Liver (tissue), 9 donors: ENCODE measurements around the gene NDUFS6. TPM values are rescaled to one million over a fixed set of nuclear protein-coding genes. Genes with fewer than 3 reads are reported as not detected.

Experiments
- DNase-seq: peaks from one replicate; pipeline ENCODE4 v3.0.0-alpha.2; 2017; ENCODE audit warnings: low spot score
- H3K27ac ChIP-seq, 2 donors: one replicate each; pipeline ENCODE4 v1.7.0; 2013; ENCODE audit warnings: inconsistent platforms in 2 of 2, low read length in 2 of 2, control low read depth in 1 of 2, low read depth in 1 of 2, mild to moderate bottlenecking in 1 of 2
- H3K27me3 ChIP-seq, 4 donors: one replicate each; pipeline versions ENCODE4 v1.6.1 to v1.7.0; 2013; ENCODE audit warnings: low read length in 3 of 4, inconsistent platforms in 1 of 4, mild to moderate bottlenecking in 1 of 4, moderate library complexity in 1 of 4; ENCODE audit not compliant: control insufficient read depth in 4 of 4, insufficient read depth in 4 of 4
- H3K36me3 ChIP-seq, 4 donors: one replicate each; pipeline versions ENCODE4 v1.6.1 to v1.7.0; 2013; ENCODE audit warnings: low read length in 3 of 4, mild to moderate bottlenecking in 3 of 4, low read depth in 1 of 4, moderate library complexity in 1 of 4; ENCODE audit not compliant: control insufficient read depth in 4 of 4, insufficient read depth in 3 of 4
- H3K4me1 ChIP-seq, 4 donors: one replicate each; pipeline versions ENCODE4 v1.6.1 to v1.7.0; 2013; ENCODE audit warnings: low read length in 3 of 4, mild to moderate bottlenecking in 3 of 4, moderate library complexity in 1 of 4; ENCODE audit not compliant: control insufficient read depth in 4 of 4, insufficient read depth in 4 of 4
- H3K4me3 ChIP-seq, 3 donors: one replicate each; pipeline versions ENCODE4 v1.6.1 to v1.7.0; 2013; ENCODE audit warnings: low read length in 3 of 3, control low read depth in 1 of 3, low read depth in 1 of 3, mild to moderate bottlenecking in 1 of 3
- H3K9ac ChIP-seq, 2 donors: one replicate each; pipeline ENCODE4 v1.7.0; 2013; ENCODE audit warnings: low read length in 2 of 2, mild to moderate bottlenecking in 2 of 2, moderate library complexity in 2 of 2, control low read depth in 1 of 2, low read depth in 1 of 2
- H3K9me3 ChIP-seq, 4 donors: one replicate each; pipeline versions ENCODE4 v1.6.1 to v1.7.0; 2013; ENCODE audit warnings: low read length in 3 of 4; ENCODE audit not compliant: control insufficient read depth in 4 of 4
- ATF3 ChIP-seq: IDR thresholded peaks from 2 replicates; pipeline ENCODE4 v1.6.1; 2016; ENCODE audit warnings: antibody characterized with exemption
- CTCF ChIP-seq: fragments of 150-350 bp; IDR thresholded peaks from 2 replicates; pipeline ENCODE4 v1.5.1; 2017; ENCODE audit warnings: improper control_type of control experiment, low read depth, low read length; ENCODE audit not compliant: missing input control
- EGR1 ChIP-seq, 2 donors: IDR thresholded peaks; 2 replicates each; pipeline ENCODE4 v1.6.1; 2016 to 2018; ENCODE audit warnings: antibody characterized with exemption in 2 of 2, low read depth in 2 of 2
- FOXA1 ChIP-seq: IDR thresholded peaks from 2 replicates; pipeline ENCODE4 v1.6.1; 2016; ENCODE audit warnings: antibody characterized with exemption
- FOXA2 ChIP-seq: IDR thresholded peaks from 2 replicates; pipeline ENCODE4 v1.6.1; 2016; ENCODE audit warnings: antibody characterized with exemption
- GABPA ChIP-seq, 2 donors: IDR thresholded peaks in 1 of 2; conservative IDR thresholded peaks in 1 of 2; 2 replicates each; pipeline ENCODE4 v1.6.1; 2016; ENCODE audit warnings: antibody characterized with exemption in 2 of 2, mild to moderate bottlenecking in 1 of 2, moderate library complexity in 1 of 2
- HNF4A ChIP-seq, 2 donors: conservative IDR thresholded peaks; 2 replicates each; pipeline ENCODE4 v1.6.1; 2016; ENCODE audit warnings: antibody characterized with exemption in 2 of 2, mild to moderate bottlenecking in 2 of 2
- HNF4G ChIP-seq: IDR thresholded peaks from 2 replicates; pipeline ENCODE4 v1.6.1; 2016; ENCODE audit warnings: antibody characterized with exemption
- JUND ChIP-seq, 2 donors: IDR thresholded peaks; 2 replicates each; pipeline ENCODE4 v1.6.1; 2016; ENCODE audit warnings: antibody characterized with exemption in 2 of 2
- RAD21 ChIP-seq, 2 donors: IDR thresholded peaks; 2 replicates each; pipeline ENCODE4 v1.6.1; 2016; ENCODE audit warnings: antibody characterized with exemption in 2 of 2, mild to moderate bottlenecking in 2 of 2
- RXRA ChIP-seq, 2 donors: IDR thresholded peaks; 2 replicates each; pipeline ENCODE4 v1.6.1; 2017 to 2018; ENCODE audit warnings: antibody characterized with exemption in 2 of 2, mild to moderate bottlenecking in 1 of 2
- SP1 ChIP-seq: IDR thresholded peaks from 2 replicates; pipeline ENCODE4 v1.6.1; 2018; ENCODE audit warnings: antibody characterized with exemption, mild to moderate bottlenecking
- TAF1 ChIP-seq: conservative IDR thresholded peaks from 2 replicates; pipeline ENCODE4 v1.6.1; 2016; ENCODE audit warnings: antibody characterized with exemption, mild to moderate bottlenecking
- YY1 ChIP-seq: IDR thresholded peaks from 2 replicates; pipeline ENCODE4 v1.6.1; 2016; ENCODE audit warnings: antibody characterized with exemption, mild to moderate bottlenecking
- WGBS: extraction: QIAGEN DNeasy Blood & Tissue Kit; methylation state at CpG from one replicate; pipeline ENCODE4 v1.1.7; 2013; 5-methylcytosine and 5-hydroxymethylcytosine counted together
- polyA plus RNA-seq, 2 donors: library from polyadenylated mRNA; stranded (reverse) in 1 of 2; unstranded in 1 of 2; fragments of 200-250 nt in 1 of 2; fragments of >200 nt in 1 of 2; fragmentation: Nextera tagmentation in 1 of 2; extraction: Ambion mirVana in 1 of 2; gene quantifications; one replicate each; pipeline versions ENCODE4 v1.2.1 to v1.2.3, GENCODE V29; 2013 to 2015
- total RNA-seq, 2 donors: library from RNA; depleted of rRNA; stranded (reverse); fragments of >200 nt; gene quantifications; one replicate each; pipeline ENCODE4 v1.2.3, GENCODE V29; 2014
- TF ChIP-seq, protein P1 (sequence below): IDR thresholded peaks from 2 replicates; pipeline ENCODE4 v1.6.1; 2016; ENCODE audit warnings: antibody characterized with exemption, mild to moderate bottlenecking
- TF ChIP-seq, protein P2 (sequence below): IDR thresholded peaks from 2 replicates; pipeline ENCODE4 v1.6.1; 2016; ENCODE audit warnings: antibody characterized with exemption
- donor health status: healthy.
- donor health status: healthy.
- donor health status: healthy.
- donor health status: healthy.
- donor health status: healthy.

The NDUFS6 gene
- total and polyA plus RNA-seq, 4 donors, result 18.7 to 82.5 (median 47.3) TPM

DNA sequence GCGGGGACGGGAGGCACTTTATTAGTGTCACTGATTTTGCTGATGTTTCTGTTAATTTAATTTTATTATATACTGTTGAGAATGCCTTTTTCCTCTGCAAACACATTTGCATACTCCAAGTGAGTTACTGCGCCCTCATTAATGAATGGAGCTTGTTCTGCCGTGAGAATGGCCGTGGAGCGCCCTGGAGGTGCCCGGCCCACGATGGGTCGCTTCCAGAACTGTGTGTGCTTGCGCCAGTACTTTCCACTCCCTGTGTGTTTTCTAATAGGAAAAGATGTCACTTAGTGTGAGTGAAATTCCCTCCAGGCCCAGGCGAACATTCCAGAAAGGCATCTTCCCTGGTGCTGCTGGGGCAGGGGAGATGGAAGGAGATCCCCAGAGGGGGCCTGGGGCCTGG is 30.1 kb downstream of the NDUFS6 start:
- Histone ChIP-seq H3K9ac (no peak overlapping the region), H3K36me3 (peaks cover 0 to 1% (median 0%) of the 10 kb centered on the region in 4 donors), H3K4me1 (no peaks in the 10 kb centered on the region), H3K4me3 (no peak overlapping the region), H3K27me3 (no peaks in the 10 kb centered on the region), H3K27ac (no peak overlapping the region), H3K9me3 (no peaks in the 10 kb centered on the region)
- 93% methylated on average over 11 of the region's 11 CpGs for whole genome bisulfite sequencing
- DNase-seq, result no peak
- TF ChIP-seq SP1 (no peak), TAF1 (no peak), CTCF (no peak), RXRA (IDR thresholded peaks at IDR 0.05) (no peak), JUND (IDR thresholded peaks at IDR 0.05) (no peak), EGR1 (IDR thresholded peaks at IDR 0.05; ENCODE audit: low read depth in 2 of 2) (no peak), HNF4G (no peak), GABPA (IDR thresholded peaks at IDR 0.05 in 1 of 2, conservative IDR thresholded peaks at IDR 0.05 in 1 of 2) (no peak), ATF3 (no peak), YY1 (no peak), FOXA2 (no peak)
- TF ChIP-seq, protein P1, sequence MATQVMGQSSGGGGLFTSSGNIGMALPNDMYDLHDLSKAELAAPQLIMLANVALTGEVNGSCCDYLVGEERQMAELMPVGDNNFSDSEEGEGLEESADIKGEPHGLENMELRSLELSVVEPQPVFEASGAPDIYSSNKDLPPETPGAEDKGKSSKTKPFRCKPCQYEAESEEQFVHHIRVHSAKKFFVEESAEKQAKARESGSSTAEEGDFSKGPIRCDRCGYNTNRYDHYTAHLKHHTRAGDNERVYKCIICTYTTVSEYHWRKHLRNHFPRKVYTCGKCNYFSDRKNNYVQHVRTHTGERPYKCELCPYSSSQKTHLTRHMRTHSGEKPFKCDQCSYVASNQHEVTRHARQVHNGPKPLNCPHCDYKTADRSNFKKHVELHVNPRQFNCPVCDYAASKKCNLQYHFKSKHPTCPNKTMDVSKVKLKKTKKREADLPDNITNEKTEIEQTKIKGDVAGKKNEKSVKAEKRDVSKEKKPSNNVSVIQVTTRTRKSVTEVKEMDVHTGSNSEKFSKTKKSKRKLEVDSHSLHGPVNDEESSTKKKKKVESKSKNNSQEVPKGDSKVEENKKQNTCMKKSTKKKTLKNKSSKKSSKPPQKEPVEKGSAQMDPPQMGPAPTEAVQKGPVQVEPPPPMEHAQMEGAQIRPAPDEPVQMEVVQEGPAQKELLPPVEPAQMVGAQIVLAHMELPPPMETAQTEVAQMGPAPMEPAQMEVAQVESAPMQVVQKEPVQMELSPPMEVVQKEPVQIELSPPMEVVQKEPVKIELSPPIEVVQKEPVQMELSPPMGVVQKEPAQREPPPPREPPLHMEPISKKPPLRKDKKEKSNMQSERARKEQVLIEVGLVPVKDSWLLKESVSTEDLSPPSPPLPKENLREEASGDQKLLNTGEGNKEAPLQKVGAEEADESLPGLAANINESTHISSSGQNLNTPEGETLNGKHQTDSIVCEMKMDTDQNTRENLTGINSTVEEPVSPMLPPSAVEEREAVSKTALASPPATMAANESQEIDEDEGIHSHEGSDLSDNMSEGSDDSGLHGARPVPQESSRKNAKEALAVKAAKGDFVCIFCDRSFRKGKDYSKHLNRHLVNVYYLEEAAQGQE, result no peak
- TF ChIP-seq, protein P2, sequence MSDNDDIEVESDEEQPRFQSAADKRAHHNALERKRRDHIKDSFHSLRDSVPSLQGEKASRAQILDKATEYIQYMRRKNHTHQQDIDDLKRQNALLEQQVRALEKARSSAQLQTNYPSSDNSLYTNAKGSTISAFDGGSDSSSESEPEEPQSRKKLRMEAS, result no peak

GRCh38 chr5:1831677-1832313 is 30.6 kb downstream of the NDUFS6 start:
- DNase-seq, result no peak
- Histone ChIP-seq H3K27ac (no peak overlapping the region), H3K9ac (no peak overlapping the region), H3K9me3 (no peaks in the 10 kb centered on the region), H3K4me1 (no peaks in the 10 kb centered on the region), H3K36me3 (no peaks in the 10 kb centered on the region), H3K4me3 (no peak overlapping the region), H3K27me3 (no peaks in the 10 kb centered on the region)
- 49% methylated on average over 14 of the region's 14 CpGs for whole genome bisulfite sequencing
- TF ChIP-seq RAD21 (IDR thresholded peaks at IDR 0.05), result no peak
- TF ChIP-seq, protein P1, result no peak
- no peak for TF ChIP-seq SP1
- TF ChIP-seq GABPA (IDR thresholded peaks at IDR 0.05 in 1 of 2, conservative IDR thresholded peaks at IDR 0.05 in 1 of 2), result no peak
- TF ChIP-seq FOXA1, result no peak
- TF ChIP-seq ATF3, result no peak
- no peak for TF ChIP-seq CTCF
- no peak for TF ChIP-seq TAF1
- no peak for TF ChIP-seq HNF4A (conservative IDR thresholded peaks at IDR 0.05)
- TF ChIP-seq, protein P2, result no peak
- TF ChIP-seq RXRA (IDR thresholded peaks at IDR 0.05), result no peak
